K562 (cell line): Measurements from ENCODE around the gene DHRS12.

Source experiments
- BACH1 ChIP-seq: fragments of 200-800 bp; sonication (Bioruptor generic); IDR thresholded peaks from 2 replicates; pipeline ENCODE4 v1.6.1; 2016; ENCODE audit warnings: missing genetic modification characterization, missing compliant biosample characterization
- BHLHE40 ChIP-seq: IDR thresholded peaks from 2 replicates; pipeline ENCODE4 v1.6.1; 2011; ENCODE audit warnings: low read length, improper control_type of control experiment
- CBFB ChIP-seq: sonication (generic); formaldehyde crosslinking; IDR thresholded peaks from 2 replicates; pipeline ENCODE4 v1.4.0; 2020; ENCODE audit warnings: mild to moderate bottlenecking, missing genetic modification reagents
- ZNF184 ChIP-seq: sonication (generic); formaldehyde crosslinking; IDR thresholded peaks from 2 replicates; pipeline ENCODE4 v1.5.0; 2020; ENCODE audit warnings: missing genetic modification reagents
- TF ChIP-seq, protein P1 (sequence below), 3 experiments: IDR thresholded peaks in 2 of 3; conservative IDR thresholded peaks in 1 of 3; 2 replicates each; pipeline ENCODE4 v1.5.1; 2011 to 2012; ENCODE audit warnings: low read length in 3 of 3, mild to moderate bottlenecking in 3 of 3, control low read depth in 2 of 3, improper control_type of control experiment in 1 of 3, inconsistent platforms in 1 of 3, low read depth in 1 of 3, mixed read lengths in 1 of 3, moderate library complexity in 1 of 3; ENCODE audit not compliant: insufficient read depth in 2 of 3

GRCh38 chr13:51802631-51803418 lies 1.1 kb downstream of the DHRS12 start:
- TF ChIP-seq BHLHE40 (no peak), CBFB (CRISPR knock-in tag) (no peak), ZNF184 (no peak), BACH1 (tag) (no peak)
- TF ChIP-seq, protein P1, sequence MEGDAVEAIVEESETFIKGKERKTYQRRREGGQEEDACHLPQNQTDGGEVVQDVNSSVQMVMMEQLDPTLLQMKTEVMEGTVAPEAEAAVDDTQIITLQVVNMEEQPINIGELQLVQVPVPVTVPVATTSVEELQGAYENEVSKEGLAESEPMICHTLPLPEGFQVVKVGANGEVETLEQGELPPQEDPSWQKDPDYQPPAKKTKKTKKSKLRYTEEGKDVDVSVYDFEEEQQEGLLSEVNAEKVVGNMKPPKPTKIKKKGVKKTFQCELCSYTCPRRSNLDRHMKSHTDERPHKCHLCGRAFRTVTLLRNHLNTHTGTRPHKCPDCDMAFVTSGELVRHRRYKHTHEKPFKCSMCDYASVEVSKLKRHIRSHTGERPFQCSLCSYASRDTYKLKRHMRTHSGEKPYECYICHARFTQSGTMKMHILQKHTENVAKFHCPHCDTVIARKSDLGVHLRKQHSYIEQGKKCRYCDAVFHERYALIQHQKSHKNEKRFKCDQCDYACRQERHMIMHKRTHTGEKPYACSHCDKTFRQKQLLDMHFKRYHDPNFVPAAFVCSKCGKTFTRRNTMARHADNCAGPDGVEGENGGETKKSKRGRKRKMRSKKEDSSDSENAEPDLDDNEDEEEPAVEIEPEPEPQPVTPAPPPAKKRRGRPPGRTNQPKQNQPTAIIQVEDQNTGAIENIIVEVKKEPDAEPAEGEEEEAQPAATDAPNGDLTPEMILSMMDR (IDR thresholded peaks at IDR 0.05 in 2 of 3, conservative IDR thresholded peaks at IDR 0.05 in 1 of 3; ENCODE audit: insufficient read depth in 2 of 3, low read depth in 1 of 3, low read length in 3 of 3): no peak
